Right lobe of liver (tissue), 6 donors: Measurements from ENCODE around the gene ZC3H12A. TPM values are rescaled to one million over a fixed set of nuclear protein-coding genes. Genes with fewer than 3 reads are reported as not detected.
A peak's percentile ranks its signal among the peaks of the same experiment; 100 is the strongest.

ENCODE experiments used
- ATAC-seq, 4 donors: fragments of 200-7000 bp; cut with Tn5 transposase; one replicate each; pipeline ENCODE4 v1.9.1; 2020; ENCODE audit warnings: mild to moderate bottlenecking in 4 of 4, moderate library complexity in 4 of 4
- DNase-seq, 3 donors: peaks; one replicate each; pipeline ENCODE4 v3.0.0-alpha.2; 2020
- H3K27ac ChIP-seq, 3 donors: fragments of 200-600 bp; one replicate each; pipeline ENCODE4 v1.8.0; 2022
- H3K27me3 ChIP-seq, 2 donors: fragments of 200-600 bp; one replicate each; pipeline ENCODE4 v1.8.0; 2022
- H3K36me3 ChIP-seq, 4 donors: fragments of 200-600 bp; sonication (generic) in 1 of 4; one replicate each; pipeline versions ENCODE4 v1.5.1 to v1.8.0; 2017 to 2022; ENCODE audit warnings: control low read depth in 1 of 4
- H3K4me1 ChIP-seq, 4 donors: fragments of 200-600 bp; sonication (generic) in 1 of 4; one replicate each; pipeline versions ENCODE4 v1.5.1 to v1.8.0; 2017 to 2022; ENCODE audit warnings: control low read depth in 1 of 4
- H3K4me3 ChIP-seq, 3 donors: fragments of 200-600 bp; one replicate each; pipeline ENCODE4 v1.8.0; 2022
- H3K9me3 ChIP-seq, 4 donors: fragments of 200-600 bp; sonication (generic) in 1 of 4; one replicate each; pipeline versions ENCODE4 v1.5.1 to v1.8.0; 2017 to 2022; ENCODE audit warnings: control low read depth in 1 of 4
- POLR2A ChIP-seq: fragments of 450-650 bp; IDR thresholded peaks from one replicate; pipeline ENCODE4 v1.6.1; 2017; ENCODE audit warnings: antibody characterized with exemption, mild to moderate bottlenecking
- WGBS: methylation state at CpG from one replicate; pipeline ENCODE4 v1.1.6; 2018; ENCODE audit warnings: low coverage, low lambda C conversion rate; ENCODE audit not compliant: insufficient coverage; ENCODE audit errors: missing lambda C conversion rate; 5-methylcytosine and 5-hydroxymethylcytosine counted together
- intact Hi-C, 2 donors: fragments of 100-400 bp; cut with DNase I; formaldehyde crosslinking; loops; one replicate each; pipeline versions ENCODE4 v1.11.2 to v1.14.1; 2022
- total RNA-seq, 6 experiments: library from RNA; depleted of rRNA in 2 of 6; stranded (reverse); fragments of >200 nt in 2 of 6; fragmentation: NEBNext Ultra II Directional in 3 of 6; extraction: Animal tissue kit (Norgen Biotek cat#: 25700) in 3 of 6; gene quantifications; one replicate each; pipeline versions ENCODE4 v1.1.0 to v1.2.4, GENCODE V29; 2016 to 2023
- TF ChIP-seq, protein P1 (sequence below), 4 donors: fragments of 200-600 bp in 3 of 4; fragments of 450-650 bp in 1 of 4; IDR thresholded peaks; one replicate each; pipeline versions ENCODE4 v1.5.1 to v1.8.0; 2016 to 2022; ENCODE audit warnings: antibody characterized with exemption in 4 of 4, mild to moderate bottlenecking in 2 of 4
- donor health status: DM: no; HTN: yes; CAD: no.
- donor health status: DM: no; HTN: no; CAD: no.
- donor health status: DM: no; HTN: no; CAD: no.
- donor health status: DM: no; HTN: yes; CAD: no.
- donor health status: DM: no; HTN: yes; CAD: no.

Gene ZC3H12A
- total RNA-seq, 6 experiments from 2014 or later, result 2.7 to 21.9 (median 8.3) TPM

GRCh38 chr1:37474697-37475379, 458 bp downstream of the ZC3H12A start:
- TF ChIP-seq, protein P1, sequence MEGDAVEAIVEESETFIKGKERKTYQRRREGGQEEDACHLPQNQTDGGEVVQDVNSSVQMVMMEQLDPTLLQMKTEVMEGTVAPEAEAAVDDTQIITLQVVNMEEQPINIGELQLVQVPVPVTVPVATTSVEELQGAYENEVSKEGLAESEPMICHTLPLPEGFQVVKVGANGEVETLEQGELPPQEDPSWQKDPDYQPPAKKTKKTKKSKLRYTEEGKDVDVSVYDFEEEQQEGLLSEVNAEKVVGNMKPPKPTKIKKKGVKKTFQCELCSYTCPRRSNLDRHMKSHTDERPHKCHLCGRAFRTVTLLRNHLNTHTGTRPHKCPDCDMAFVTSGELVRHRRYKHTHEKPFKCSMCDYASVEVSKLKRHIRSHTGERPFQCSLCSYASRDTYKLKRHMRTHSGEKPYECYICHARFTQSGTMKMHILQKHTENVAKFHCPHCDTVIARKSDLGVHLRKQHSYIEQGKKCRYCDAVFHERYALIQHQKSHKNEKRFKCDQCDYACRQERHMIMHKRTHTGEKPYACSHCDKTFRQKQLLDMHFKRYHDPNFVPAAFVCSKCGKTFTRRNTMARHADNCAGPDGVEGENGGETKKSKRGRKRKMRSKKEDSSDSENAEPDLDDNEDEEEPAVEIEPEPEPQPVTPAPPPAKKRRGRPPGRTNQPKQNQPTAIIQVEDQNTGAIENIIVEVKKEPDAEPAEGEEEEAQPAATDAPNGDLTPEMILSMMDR (IDR thresholded peaks at IDR 0.05), result no peak
- Histone ChIP-seq H3K36me3 (peaks cover 0 to 13% (median 2%) of the 10 kb centered on the region in 4 donors), H3K4me1 (peaks cover 0 to 70% (median 26%) of the 10 kb centered on the region in 4 donors), H3K27me3 (no peaks in the 10 kb centered on the region), H3K4me3 (peak overlapping the region; percentile 79 to 86 (median 85)), H3K27ac (peak overlapping the region; percentile 94 to 100 (median 98)), H3K9me3 (no peaks in the 10 kb centered on the region)
- DNase-seq (peak in 1 of 3 donors; percentile 67), ATAC-seq (peak in 2 of 4 donors; percentile 1)
- WGBS, result 7% methylated on average over 3 of the region's 38 CpGs
- intact Hi-C loops, result no loop called here

DNA sequence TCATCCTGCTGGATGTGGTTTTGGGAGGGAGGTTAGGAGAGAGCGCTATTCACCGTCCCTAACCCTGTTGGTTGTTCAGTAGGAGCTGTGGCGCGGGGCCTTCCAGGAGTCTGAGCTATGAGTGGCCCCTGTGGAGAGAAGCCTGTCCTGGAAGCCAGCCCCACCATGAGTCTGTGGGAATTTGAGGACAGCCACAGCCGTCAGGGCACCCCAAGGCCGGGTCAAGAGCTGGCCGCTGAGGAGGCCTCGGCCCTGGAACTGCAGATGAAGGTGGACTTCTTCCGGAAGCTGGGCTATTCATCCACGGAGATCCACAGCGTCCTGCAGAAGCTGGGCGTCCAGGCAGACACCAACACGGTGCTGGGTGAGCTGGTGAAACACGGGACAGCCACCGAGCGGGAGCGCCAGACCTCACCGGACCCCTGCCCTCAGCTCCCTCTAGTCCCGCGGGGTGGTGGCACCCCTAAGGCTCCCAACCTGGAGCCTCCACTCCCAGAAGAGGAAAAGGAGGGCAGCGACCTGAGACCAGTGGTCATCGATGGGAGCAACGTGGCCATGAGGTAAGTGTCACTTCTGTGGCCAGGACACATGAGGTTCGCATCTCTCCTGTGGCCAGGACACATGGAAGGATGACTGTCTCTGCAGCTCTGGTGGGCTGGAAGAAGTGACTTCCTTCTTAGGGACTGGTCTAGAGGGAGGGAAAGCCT, 1.2 kb downstream of the ZC3H12A start:
- Histone ChIP-seq H3K27me3 (no peaks in the 10 kb centered on the region), H3K36me3 (peaks cover 0 to 19% (median 6%) of the 10 kb centered on the region in 4 donors), H3K4me3 (peak overlapping the region; percentile 79 to 86 (median 85)), H3K9me3 (no peaks in the 10 kb centered on the region), H3K4me1 (peaks cover 0 to 77% (median 28%) of the 10 kb centered on the region in 4 donors), H3K27ac (peak overlapping the region; percentile 94 to 100 (median 98))
- no CpG with 5 or more reads among the region's 24 CpGs for WGBS
- intact Hi-C loops, result no loop called here
- TF ChIP-seq POLR2A, result no peak
- TF ChIP-seq, protein P1 (IDR thresholded peaks at IDR 0.05), result no peak
- no peak for ATAC-seq
- no peak for DNase-seq

GRCh38 chr1:37476087-37476452, 1.7 kb downstream of the ZC3H12A start:
- ATAC-seq (no peak), DNase-seq (no peak)
- H3K4me3 ChIP-seq, result peak overlapping the region; percentile 79 to 86 (median 85)
- peaks cover 0 to 75% (median 27%) of the 10 kb centered on the region in 4 donors for H3K4me1 ChIP-seq
- WGBS, result no CpG with 5 or more reads among the region's 9 CpGs
- H3K9me3 ChIP-seq, result no peaks in the 10 kb centered on the region
- no peak for TF ChIP-seq POLR2A
- TF ChIP-seq, protein P1 (IDR thresholded peaks at IDR 0.05), result no peak
- intact Hi-C loops, result no loop called here
- H3K27me3 ChIP-seq, result no peaks in the 10 kb centered on the region
- peaks cover 4 to 25% (median 10%) of the 10 kb centered on the region in 4 donors for H3K36me3 ChIP-seq
- H3K27ac ChIP-seq, result peak overlapping the region; percentile 94 to 100 (median 98)

DNA sequence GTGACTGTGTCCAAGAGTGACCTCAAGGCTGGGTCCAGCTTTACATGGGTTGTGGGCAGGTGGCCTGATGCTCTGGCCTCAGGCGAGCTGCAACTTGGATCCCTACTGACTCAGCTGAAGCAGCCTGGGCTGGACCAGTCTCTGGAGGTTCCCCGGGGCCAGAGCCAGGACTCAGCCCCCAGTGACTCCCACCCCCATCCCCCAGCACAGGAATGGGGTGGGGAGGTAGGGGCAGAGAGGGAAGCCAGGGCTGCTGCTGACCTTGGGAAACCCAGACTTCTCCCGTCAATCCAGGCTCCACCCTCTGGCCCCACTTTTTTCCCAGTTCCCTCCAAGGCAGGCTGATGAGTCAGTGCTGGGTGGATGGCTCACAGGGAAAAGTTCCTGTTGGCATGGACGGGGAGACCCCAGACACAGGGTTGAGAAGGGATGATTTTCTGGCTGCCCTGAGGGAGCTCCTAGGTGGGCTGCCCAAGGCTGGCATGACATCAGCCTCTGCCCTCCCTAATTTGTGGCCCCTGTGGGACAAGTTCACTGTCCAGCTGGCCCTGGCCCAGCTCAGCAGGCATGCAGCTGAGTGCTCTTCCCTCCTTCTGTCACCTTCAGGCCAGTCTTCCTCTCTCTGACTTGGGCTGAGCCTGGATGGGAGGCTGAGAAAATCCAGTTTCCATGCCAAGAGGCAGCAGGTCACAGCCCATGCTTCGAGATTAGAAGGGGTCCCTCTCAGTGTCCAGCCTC, 2.2 kb downstream of the ZC3H12A start:
- Histone ChIP-seq H3K4me1 (peaks cover 0 to 69% (median 24%) of the 10 kb centered on the region in 4 donors), H3K4me3 (peak overlapping the region; percentile 79 to 86 (median 85)), H3K27ac (peak overlapping the region; percentile 94 to 100 (median 98)), H3K9me3 (no peaks in the 10 kb centered on the region), H3K36me3 (peaks cover 10 to 30% (median 16%) of the 10 kb centered on the region in 4 donors), H3K27me3 (no peaks in the 10 kb centered on the region)
- ATAC-seq (peak in 1 of 4 donors; percentile 20), DNase-seq (peak; percentile 55 to 75 (median 59))
- WGBS, result 0% methylated on average over 3 of the region's 5 CpGs
- intact Hi-C loops, result no loop called here
- TF ChIP-seq, protein P1 (IDR thresholded peaks at IDR 0.05), result no peak
- peak; percentile 58 for TF ChIP-seq POLR2A
